Stimulated activated CD4-positive, alpha-beta T cell treated with anti-CD3 and anti-CD28 coated beads, Interleukin-12 subunit alpha, Interleukin-12 subunit beta, amount 100 ng/mL, for 4 hours (primary cell): Measurements from ENCODE around the gene CEL.

ENCODE experiments used
- DNase-seq: peaks from one replicate; pipeline ENCODE4 v3.0.0-alpha.2; 2020

Gene CEL

GRCh38 chr9:133119103-133119845 lies 57.5 kb downstream of the CEL start:
- no peak for DNase-seq

GRCh38 chr9:133119846-133120500 lies 58.2 kb downstream of the CEL start:
- no peak for DNase-seq

- DNase-seq, result no peak
Observed at GRCh38 chr9:133120501-133121197, 58.9 kb downstream of the CEL start.
